Ovary (tissue), 3 donors: Measurements from ENCODE around the gene TOR1AIP1.

Experiments used
- POLR2A ChIP-seq: fragments of 450-650 bp; IDR thresholded peaks from one replicate; pipeline ENCODE4 v1.6.1; 2017; ENCODE audit warnings: antibody characterized with exemption, mild to moderate bottlenecking, moderate library complexity
- TF ChIP-seq, protein P1 (sequence below), 3 donors: fragments of 450-650 bp in 2 of 3; fragments of 200-600 bp in 1 of 3; IDR thresholded peaks; one replicate each; pipeline versions ENCODE4 v1.5.1 to v1.8.0; 2016 to 2022; ENCODE audit warnings: antibody characterized with exemption in 3 of 3, mild to moderate bottlenecking in 1 of 3
- donor health status: DM: no; HTN: no; CAD: no.

DNA sequence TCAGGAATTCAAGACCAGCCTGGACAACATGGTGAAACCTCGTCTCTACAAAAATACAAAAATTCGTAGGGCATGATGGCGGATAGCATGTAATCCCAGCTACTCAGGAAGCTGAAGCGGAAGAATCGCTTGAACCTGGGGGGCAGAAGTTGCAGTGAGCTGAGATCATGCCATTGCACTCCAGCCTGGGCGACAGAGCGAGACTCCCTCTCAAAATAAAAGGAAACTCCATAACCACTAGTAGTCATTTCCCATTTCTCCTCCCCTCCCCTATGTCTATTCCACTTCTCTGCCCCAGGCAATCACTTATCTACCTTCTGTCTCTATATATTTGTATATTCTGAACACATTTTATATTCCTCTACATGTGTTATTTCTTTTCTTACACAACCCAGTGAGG lies 68.6 kb downstream of the TOR1AIP1 start:
- TF ChIP-seq, protein P1, sequence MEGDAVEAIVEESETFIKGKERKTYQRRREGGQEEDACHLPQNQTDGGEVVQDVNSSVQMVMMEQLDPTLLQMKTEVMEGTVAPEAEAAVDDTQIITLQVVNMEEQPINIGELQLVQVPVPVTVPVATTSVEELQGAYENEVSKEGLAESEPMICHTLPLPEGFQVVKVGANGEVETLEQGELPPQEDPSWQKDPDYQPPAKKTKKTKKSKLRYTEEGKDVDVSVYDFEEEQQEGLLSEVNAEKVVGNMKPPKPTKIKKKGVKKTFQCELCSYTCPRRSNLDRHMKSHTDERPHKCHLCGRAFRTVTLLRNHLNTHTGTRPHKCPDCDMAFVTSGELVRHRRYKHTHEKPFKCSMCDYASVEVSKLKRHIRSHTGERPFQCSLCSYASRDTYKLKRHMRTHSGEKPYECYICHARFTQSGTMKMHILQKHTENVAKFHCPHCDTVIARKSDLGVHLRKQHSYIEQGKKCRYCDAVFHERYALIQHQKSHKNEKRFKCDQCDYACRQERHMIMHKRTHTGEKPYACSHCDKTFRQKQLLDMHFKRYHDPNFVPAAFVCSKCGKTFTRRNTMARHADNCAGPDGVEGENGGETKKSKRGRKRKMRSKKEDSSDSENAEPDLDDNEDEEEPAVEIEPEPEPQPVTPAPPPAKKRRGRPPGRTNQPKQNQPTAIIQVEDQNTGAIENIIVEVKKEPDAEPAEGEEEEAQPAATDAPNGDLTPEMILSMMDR (IDR thresholded peaks at IDR 0.05): no peak
- no peak for TF ChIP-seq POLR2A
